CD4-positive, CD25-positive, alpha-beta regulatory T cell (primary cell): ENCODE measurements around the gene PLD4. TPM values are rescaled to one million over a fixed set of nuclear protein-coding genes. Genes with fewer than 3 reads are reported as not detected.

ENCODE experiments used
- ATAC-seq, 2 donors: fragments of 150-1000 bp; cut with Tn5 transposase; one replicate each; pipeline ENCODE4 v1.10.0; 2021; ENCODE audit warnings: low read depth in 2 of 2, moderate number of reproducible peaks in 2 of 2, moderate library complexity in 1 of 2
- DNase-seq, 3 donors: peaks; one replicate each; pipeline versions ENCODE4 v3.0.0 to v3.0.0-alpha.2; 2012 to 2022; ENCODE audit warnings: mixed read lengths in 1 of 3
- H3K27ac ChIP-seq: one replicate; pipeline ENCODE4 v1.7.0; 2013; ENCODE audit warnings: mild to moderate bottlenecking, low read length; ENCODE audit not compliant: insufficient read depth, poor library complexity, severe bottlenecking
- H3K27me3 ChIP-seq: one replicate; pipeline ENCODE4 v1.7.0; 2013; ENCODE audit warnings: low read length; ENCODE audit not compliant: control insufficient read depth, insufficient read depth
- H3K36me3 ChIP-seq: one replicate; pipeline ENCODE4 v1.7.0; 2013; ENCODE audit warnings: mild to moderate bottlenecking, low read length, moderate library complexity; ENCODE audit not compliant: control insufficient read depth, insufficient read depth
- H3K4me1 ChIP-seq: 2 replicates; pipeline ENCODE4 v1.7.0; 2013; ENCODE audit warnings: mild to moderate bottlenecking, low read length; ENCODE audit not compliant: insufficient read depth, control insufficient read depth, poor library complexity, severe bottlenecking
- H3K4me3 ChIP-seq: one replicate; pipeline ENCODE4 v1.7.0; 2013; ENCODE audit warnings: low read depth, mild to moderate bottlenecking, low read length, moderate library complexity
- H3K9me3 ChIP-seq, 2 experiments: 1 replicate in 1 of 2; 2 replicates in 1 of 2; pipeline ENCODE4 v1.7.0; 2013; ENCODE audit warnings: low read length in 2 of 2, mild to moderate bottlenecking in 1 of 2, moderate library complexity in 1 of 2; ENCODE audit not compliant: control insufficient read depth in 2 of 2
- H3K27ac Mint-ChIP-seq, 3 donors: one replicate each; pipeline ENCODE4 v1.8.0; 2020 to 2022; ENCODE audit warnings: mild to moderate bottlenecking in 3 of 3, mixed read lengths in 3 of 3, moderate library complexity in 2 of 3
- H3K27me3 Mint-ChIP-seq: one replicate; pipeline ENCODE4 v1.8.0; 2022; ENCODE audit warnings: mild to moderate bottlenecking, mixed read lengths
- H3K36me3 Mint-ChIP-seq: one replicate; pipeline ENCODE4 v1.8.0; 2020; ENCODE audit warnings: mixed read lengths
- H3K4me1 Mint-ChIP-seq, 4 donors: one replicate each; pipeline ENCODE4 v1.8.0; 2020 to 2022; ENCODE audit warnings: mixed read lengths in 4 of 4, mild to moderate bottlenecking in 1 of 4
- H3K4me3 Mint-ChIP-seq, 4 donors: one replicate each; pipeline ENCODE4 v1.8.0; 2020 to 2022; ENCODE audit warnings: mild to moderate bottlenecking in 4 of 4, mixed read lengths in 4 of 4, moderate library complexity in 3 of 4
- H3K9me3 Mint-ChIP-seq, 7 donors: one replicate each; pipeline ENCODE4 v1.8.0; 2020 to 2022; ENCODE audit warnings: mixed read lengths in 7 of 7, mild to moderate bottlenecking in 3 of 7, moderate library complexity in 2 of 7
- polyA plus RNA-seq, 4 donors: library from polyadenylated mRNA; unstranded; fragments of 300-500 nt; fragmentation: Illumina TruSeq; gene quantifications; one replicate each; pipeline ENCODE4 v1.2.3, GENCODE V29; 2021
- total RNA-seq: library from RNA; stranded (reverse); gene quantifications from one replicate; pipeline ENCODE4 v1.2.3, GENCODE V29; 2022

PLD4 gene, protein sequence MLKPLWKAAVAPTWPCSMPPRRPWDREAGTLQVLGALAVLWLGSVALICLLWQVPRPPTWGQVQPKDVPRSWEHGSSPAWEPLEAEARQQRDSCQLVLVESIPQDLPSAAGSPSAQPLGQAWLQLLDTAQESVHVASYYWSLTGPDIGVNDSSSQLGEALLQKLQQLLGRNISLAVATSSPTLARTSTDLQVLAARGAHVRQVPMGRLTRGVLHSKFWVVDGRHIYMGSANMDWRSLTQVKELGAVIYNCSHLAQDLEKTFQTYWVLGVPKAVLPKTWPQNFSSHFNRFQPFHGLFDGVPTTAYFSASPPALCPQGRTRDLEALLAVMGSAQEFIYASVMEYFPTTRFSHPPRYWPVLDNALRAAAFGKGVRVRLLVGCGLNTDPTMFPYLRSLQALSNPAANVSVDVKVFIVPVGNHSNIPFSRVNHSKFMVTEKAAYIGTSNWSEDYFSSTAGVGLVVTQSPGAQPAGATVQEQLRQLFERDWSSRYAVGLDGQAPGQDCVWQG
- total RNA-seq (not detected), polyA plus RNA-seq (under 1 TPM in 2 of 4 donors, not detected in 2; 0.34 to 0.69 TPM)

DNA sequence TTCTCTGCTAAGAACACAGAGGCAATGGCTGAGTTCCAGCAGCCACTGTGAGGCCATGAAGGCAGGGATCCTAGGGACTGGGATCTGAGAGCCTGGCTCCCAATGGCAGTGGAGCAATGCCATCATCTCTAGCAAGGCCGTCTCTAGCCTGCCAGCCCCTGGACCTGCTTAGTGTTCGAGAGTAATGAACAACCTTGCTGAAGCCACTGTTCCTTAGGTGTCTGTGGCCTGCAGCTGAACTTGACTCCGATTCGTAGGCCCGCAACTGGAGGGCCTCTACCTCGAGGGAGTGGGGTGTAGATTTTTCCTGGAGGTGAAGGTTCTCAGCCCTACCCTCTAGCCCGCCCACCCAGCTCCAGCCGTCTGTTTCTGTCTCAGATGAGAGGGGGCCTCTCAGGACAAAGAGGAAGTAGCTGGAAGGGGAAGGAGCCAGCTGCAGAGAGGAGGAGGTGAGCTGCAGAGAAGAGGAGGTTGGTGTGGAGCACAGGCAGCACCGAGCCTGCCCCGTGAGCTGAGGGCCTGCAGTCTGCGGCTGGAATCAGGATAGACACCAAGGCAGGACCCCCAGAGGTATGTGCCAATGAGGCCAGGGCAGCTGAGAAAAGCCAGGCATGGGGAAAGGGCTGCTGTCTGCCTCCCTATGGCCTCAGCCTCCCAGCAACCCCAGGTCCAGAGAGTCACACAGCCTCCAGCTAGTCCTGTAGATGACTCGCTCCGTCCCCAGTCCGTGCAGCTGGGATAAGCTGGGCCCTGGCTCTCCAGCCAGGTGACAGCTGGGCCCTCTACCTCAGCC, at the start of gene PLD4:
PLD4 (plus strand) TSS at position 459 of the 793 bp plus-strand sequence. CDS start 2,262 bp downstream, outside the sequence.
- Histone ChIP-seq H3K27ac (no peak within 1 kb of the TSS), H3K4me3 (no peak within 1 kb of the TSS), H3K36me3 (no peaks in the 10 kb centered on the region), H3K9me3 (peaks cover 0 to 3% of the 10 kb centered on the region in 2 experiments), H3K27me3 (no peaks in the 10 kb centered on the region), H3K4me1 (no peaks in the 10 kb centered on the region)
- Mint-ChIP-seq H3K4me1 (no peaks in the 10 kb centered on the region), H3K4me3 (no peak within 1 kb of the TSS), H3K27me3 (peaks cover 6% of the 10 kb centered on the region), H3K27ac (no peak within 1 kb of the TSS), H3K36me3 (no peaks in the 10 kb centered on the region), H3K9me3 (peaks cover 0 to 5% (median 0%) of the 10 kb centered on the region in 7 donors)
- ATAC-seq, result no peak
- no peak for DNase-seq

DNA sequence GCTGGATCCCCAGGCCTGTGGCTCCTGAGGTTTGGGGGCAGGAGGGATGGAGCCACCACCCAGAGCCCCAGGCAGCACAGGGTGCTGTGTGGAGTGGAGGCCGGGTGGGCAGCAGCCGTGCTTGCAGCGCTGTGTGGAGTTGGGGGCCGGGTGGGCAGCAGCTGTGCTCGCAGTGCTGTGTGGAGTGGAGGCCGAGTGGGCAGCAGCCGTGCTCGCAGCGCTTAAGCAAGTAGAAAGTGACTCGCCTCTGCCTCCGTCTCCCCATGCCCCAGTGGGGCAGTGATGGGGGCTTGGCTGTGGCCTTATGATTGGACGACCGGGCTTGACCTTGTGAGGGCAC, 49.3 kb upstream of the PLD4 start:
- Histone ChIP-seq H3K4me1 (no peaks in the 10 kb centered on the region), H3K27me3 (no peaks in the 10 kb centered on the region), H3K36me3 (no peaks in the 10 kb centered on the region), H3K27ac (no peak overlapping the region), H3K4me3 (no peak overlapping the region), H3K9me3 (no peaks in the 10 kb centered on the region)
- ATAC-seq (no peak), DNase-seq (no peak)
- H3K4me3 Mint-ChIP-seq, result no peak overlapping the region
- no peaks in the 10 kb centered on the region for H3K36me3 Mint-ChIP-seq
- no peak overlapping the region for H3K27ac Mint-ChIP-seq
- H3K27me3 Mint-ChIP-seq, result no peaks in the 10 kb centered on the region
- peaks cover 0 to 6% (median 2%) of the 10 kb centered on the region in 4 donors for H3K4me1 Mint-ChIP-seq
- H3K9me3 Mint-ChIP-seq, result no peaks in the 10 kb centered on the region

DNA sequence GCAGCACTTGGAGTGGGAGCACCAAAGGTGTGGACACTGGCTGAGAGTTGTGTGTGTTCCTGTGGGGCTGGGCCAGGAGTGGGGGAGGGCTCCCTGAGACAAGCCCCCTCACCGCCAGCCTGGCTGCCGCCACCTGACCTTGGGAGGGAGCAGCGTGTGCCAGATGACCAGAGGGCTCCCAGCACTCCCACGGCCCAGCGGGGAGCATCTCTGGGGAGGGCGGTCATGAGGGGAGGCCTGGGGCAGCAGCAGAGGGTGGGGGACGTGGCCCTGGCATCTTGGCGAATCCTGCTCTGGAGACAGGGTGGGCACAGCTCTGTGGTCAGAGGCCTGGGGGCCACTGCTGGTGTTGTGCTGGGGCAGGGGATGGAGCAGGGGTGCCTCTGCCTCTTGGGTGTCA, 48.9 kb upstream of the PLD4 start:
- Mint-ChIP-seq H3K27me3 (no peaks in the 10 kb centered on the region), H3K4me3 (no peak overlapping the region), H3K4me1 (peaks cover 0 to 6% (median 2%) of the 10 kb centered on the region in 4 donors), H3K36me3 (no peaks in the 10 kb centered on the region), H3K9me3 (no peaks in the 10 kb centered on the region), H3K27ac (no peak overlapping the region)
- H3K4me3 ChIP-seq, result no peak overlapping the region
- ATAC-seq (no peak), DNase-seq (no peak)
- no peaks in the 10 kb centered on the region for H3K36me3 ChIP-seq
- H3K27me3 ChIP-seq, result no peaks in the 10 kb centered on the region
- no peak overlapping the region for H3K27ac ChIP-seq
- no peaks in the 10 kb centered on the region for H3K9me3 ChIP-seq
- H3K4me1 ChIP-seq, result no peaks in the 10 kb centered on the region

DNA sequence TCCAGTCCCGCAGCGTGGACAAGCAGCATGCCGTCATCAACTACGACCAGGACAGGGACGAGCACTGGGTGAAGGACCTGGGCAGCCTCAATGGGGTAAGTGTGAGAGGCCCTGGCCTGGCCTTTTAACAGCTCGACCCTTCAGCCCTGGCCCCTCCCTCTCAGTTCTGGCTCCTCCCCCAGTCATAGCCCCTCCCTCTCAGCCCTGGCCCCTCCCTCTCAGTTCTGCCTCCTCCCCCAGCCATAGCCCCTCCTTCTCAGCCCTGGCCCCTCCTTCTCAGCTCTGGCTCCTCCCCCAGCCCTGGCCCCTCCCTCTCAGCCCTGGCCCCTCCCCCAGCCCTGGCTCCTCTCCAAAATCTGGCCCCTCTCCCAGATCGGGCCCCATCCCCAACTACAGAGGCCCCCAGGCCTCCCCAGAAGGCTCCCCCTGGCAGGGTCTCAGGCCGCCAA, 48.4 kb upstream of the PLD4 start:
- peak in 2 of 3 donors; percentile 16 to 23 for DNase-seq
- Histone ChIP-seq H3K4me1 (no peaks in the 10 kb centered on the region), H3K4me3 (no peak overlapping the region), H3K36me3 (no peaks in the 10 kb centered on the region), H3K27ac (no peak overlapping the region), H3K9me3 (no peaks in the 10 kb centered on the region), H3K27me3 (no peaks in the 10 kb centered on the region)
- Mint-ChIP-seq H3K27ac (no peak overlapping the region), H3K36me3 (no peaks in the 10 kb centered on the region), H3K27me3 (no peaks in the 10 kb centered on the region), H3K9me3 (no peaks in the 10 kb centered on the region), H3K4me1 (peaks cover 0 to 6% (median 2%) of the 10 kb centered on the region in 4 donors), H3K4me3 (no peak overlapping the region)
- peak; percentile 48 to 52 for ATAC-seq

DNA sequence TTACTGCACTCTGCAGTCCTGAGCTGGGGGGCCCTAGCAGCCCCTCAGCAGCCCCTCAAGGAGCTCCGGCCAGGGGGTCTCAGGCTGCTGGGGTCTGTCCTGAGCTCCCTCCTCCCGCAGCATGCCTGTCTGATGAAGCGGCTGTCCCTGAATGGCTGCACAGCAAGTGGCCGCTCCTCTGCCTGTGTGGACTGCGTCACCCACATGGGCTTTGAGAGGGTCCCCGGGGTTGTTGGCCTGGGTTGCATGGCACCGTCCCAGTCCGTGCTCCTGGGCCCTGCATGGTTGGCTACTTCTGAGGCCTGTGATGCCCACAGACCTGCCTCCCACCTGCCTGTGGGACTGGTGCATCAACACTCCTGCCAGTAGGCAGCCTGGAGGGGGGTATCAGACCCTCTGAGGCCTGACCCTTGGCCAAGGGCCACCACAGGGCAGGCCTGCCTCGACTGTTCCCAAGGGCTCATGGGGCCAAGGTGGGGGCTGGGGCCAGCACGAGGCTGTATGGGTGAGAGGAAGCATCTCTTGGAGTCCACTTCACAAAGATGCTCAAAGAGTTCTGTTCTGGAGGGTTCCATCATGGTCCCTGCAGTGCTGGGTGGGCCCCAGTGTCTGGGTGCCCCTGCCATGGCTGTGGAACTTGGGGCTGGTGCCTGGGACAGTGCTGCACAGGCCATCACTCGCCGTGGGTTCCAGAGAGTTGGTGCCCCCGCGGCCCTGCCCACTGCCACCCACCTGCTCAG, 47.4 kb upstream of the PLD4 start:
- Histone ChIP-seq H3K27ac (no peak overlapping the region), H3K4me1 (no peaks in the 10 kb centered on the region), H3K9me3 (no peaks in the 10 kb centered on the region), H3K27me3 (no peaks in the 10 kb centered on the region), H3K36me3 (no peaks in the 10 kb centered on the region), H3K4me3 (no peak overlapping the region)
- DNase-seq (no peak), ATAC-seq (no peak)
- Mint-ChIP-seq H3K4me1 (peaks cover 0 to 6% (median 2%) of the 10 kb centered on the region in 4 donors), H3K36me3 (no peaks in the 10 kb centered on the region), H3K27me3 (no peaks in the 10 kb centered on the region), H3K27ac (no peak overlapping the region), H3K4me3 (no peak overlapping the region), H3K9me3 (no peaks in the 10 kb centered on the region)

DNA sequence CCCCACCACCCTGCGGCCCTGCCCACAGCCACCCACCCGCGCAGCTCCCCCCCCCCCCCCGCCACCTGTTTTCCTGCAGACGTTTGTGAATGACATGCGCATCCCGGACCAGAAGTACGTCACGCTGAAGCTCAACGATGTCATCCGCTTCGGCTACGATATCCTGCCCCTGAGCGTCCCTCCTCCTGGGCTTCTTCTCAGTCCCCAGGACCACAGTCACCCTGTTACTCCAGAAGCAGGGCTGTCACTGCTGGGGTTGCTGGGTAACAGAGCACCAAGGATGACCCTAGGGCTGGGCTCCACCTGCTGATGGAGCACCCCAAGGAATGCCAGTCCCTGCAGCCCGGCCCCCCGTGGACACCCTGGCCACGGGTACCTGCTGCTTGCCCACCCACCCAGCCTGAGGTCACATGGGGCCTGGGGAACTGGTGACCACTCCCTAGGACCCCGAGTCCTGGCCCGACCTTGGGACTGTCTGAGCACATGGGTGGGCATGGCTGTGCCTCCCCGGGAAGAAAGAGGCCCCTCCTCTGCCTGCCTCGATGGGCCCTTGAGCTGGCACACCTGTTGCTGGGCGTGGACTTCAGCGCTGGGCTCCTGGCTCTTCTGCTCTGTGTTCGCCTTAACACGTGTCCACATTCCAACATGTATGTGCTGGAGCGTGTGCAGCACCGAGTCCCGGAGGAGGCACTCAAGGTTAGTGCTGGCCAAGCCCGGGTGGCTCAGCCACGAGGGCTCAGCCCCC, 46.7 kb upstream of the PLD4 start:
- H3K27me3 ChIP-seq, result no peaks in the 10 kb centered on the region
- Mint-ChIP-seq H3K36me3 (no peaks in the 10 kb centered on the region), H3K4me1 (peaks cover 0 to under 1% (median 0%) of the 10 kb centered on the region in 4 donors), H3K4me3 (no peak overlapping the region), H3K27ac (no peak overlapping the region), H3K27me3 (no peaks in the 10 kb centered on the region), H3K9me3 (no peaks in the 10 kb centered on the region)
- ATAC-seq (no peak), DNase-seq (no peak)
- no peaks in the 10 kb centered on the region for H3K36me3 ChIP-seq
- H3K4me3 ChIP-seq, result no peak overlapping the region
- no peaks in the 10 kb centered on the region for H3K9me3 ChIP-seq
- H3K27ac ChIP-seq, result no peak overlapping the region
- no peaks in the 10 kb centered on the region for H3K4me1 ChIP-seq

DNA sequence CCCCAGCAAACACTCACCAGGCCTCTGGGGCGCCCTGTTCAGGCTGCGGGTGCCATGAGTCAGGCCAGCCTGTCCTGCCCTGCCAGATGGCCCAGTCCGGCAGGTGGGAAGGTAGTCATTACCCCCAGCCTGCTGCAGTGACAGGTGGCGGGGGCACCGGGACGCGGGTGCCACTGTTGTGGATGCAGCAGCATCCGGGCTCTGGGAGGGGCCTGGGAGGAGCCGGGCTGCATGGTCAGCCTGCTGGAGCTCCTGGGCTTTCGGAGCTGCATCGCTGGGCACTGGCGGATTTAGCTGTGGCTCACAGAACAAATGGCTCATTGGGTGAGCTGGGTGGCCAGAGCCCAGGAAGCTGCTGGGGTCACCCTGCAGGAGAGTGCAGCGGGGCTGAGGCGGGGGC, 46.1 kb upstream of the PLD4 start:
- Histone ChIP-seq H3K9me3 (no peaks in the 10 kb centered on the region), H3K4me3 (no peak overlapping the region), H3K27ac (no peak overlapping the region), H3K36me3 (no peaks in the 10 kb centered on the region), H3K4me1 (no peaks in the 10 kb centered on the region), H3K27me3 (no peaks in the 10 kb centered on the region)
- Mint-ChIP-seq H3K36me3 (no peaks in the 10 kb centered on the region), H3K9me3 (no peaks in the 10 kb centered on the region), H3K27ac (no peak overlapping the region), H3K4me1 (no peaks in the 10 kb centered on the region), H3K4me3 (no peak overlapping the region), H3K27me3 (no peaks in the 10 kb centered on the region)
- DNase-seq, result no peak
- ATAC-seq, result no peak
